Activated CD8-positive, alpha-beta memory T cell treated with anti-CD3 and anti-CD28 coated beads, Interleukin-2, amount 50 U/mL, for 24 hours (primary cell): ENCODE data around the gene AEN.

Source experiments
- DNase-seq: peaks from one replicate; pipeline ENCODE4 v3.0.0-alpha.2; 2020; ENCODE audit errors: extremely low read depth

The AEN gene

DNA sequence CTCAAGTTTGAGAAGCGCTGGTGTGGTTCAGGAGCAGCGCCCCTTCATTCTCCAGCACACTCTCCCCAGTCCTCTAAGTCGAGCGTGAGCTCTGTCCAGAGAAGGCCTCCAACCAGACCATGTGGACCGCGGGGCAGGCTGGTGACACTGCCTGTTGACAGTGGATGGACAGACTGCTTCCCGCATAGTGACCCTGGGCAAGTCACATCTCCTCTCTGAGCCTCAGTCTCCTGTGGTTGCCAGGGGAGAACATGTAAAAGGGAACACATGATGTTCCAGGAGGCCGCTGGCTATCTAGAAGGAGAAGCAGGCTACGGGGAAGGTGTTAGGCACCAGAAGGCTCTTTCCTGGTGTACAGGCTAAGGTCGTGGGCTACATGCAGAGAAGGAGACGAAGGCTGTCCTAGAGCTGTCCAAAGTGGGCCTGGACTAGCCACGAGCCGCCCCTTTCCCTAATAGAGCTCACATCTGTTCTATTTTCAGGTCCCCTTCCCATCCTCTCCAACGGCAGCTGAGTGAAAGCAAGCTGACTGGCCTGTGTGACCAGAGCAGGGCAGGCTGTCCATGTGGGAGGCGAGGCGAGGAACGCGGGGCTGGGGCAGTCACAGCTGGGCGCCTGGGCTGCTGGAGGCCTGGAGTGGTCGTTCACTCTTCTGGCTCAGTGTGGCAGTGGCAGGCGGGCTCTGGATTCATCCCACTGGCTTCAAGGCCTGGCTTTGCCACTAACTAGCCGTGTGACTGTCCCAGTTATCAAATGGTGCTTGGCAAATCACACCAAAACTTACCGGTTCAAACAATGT, 28.8 kb downstream of the AEN start:
- no peak for DNase-seq

GRCh38 chr15:88650556-88650955, 29.4 kb downstream of the AEN start:
- DNase-seq: no peak

- DNase-seq: no peak
Observed at GRCh38 chr15:88651136-88651732, 30.1 kb downstream of the AEN start.

DNA sequence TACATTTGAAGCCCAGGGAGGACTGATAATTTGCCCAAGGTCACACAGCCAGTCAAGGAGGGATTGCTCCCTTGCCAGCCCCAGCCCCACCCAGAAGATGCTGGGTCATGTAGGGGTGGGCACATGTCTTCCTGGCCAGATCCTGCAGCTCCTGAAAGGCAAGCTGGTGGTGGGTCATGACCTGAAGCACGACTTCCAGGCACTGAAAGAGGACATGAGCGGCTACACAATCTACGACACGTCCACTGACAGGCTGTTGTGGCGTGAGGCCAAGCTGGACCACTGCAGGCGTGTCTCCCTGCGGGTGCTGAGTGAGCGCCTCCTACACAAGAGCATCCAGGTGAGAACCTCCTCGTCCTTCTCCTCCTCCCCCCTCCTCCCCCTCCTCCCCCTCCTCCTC, 30.8 kb downstream of the AEN start:
- DNase-seq: no peak

- no peak for DNase-seq
Observed at GRCh38 chr15:88652456-88653199, 31.5 kb downstream of the AEN start.

- no peak for DNase-seq
Observed at GRCh38 chr15:88653200-88654064, 32.3 kb downstream of the AEN start.

DNA sequence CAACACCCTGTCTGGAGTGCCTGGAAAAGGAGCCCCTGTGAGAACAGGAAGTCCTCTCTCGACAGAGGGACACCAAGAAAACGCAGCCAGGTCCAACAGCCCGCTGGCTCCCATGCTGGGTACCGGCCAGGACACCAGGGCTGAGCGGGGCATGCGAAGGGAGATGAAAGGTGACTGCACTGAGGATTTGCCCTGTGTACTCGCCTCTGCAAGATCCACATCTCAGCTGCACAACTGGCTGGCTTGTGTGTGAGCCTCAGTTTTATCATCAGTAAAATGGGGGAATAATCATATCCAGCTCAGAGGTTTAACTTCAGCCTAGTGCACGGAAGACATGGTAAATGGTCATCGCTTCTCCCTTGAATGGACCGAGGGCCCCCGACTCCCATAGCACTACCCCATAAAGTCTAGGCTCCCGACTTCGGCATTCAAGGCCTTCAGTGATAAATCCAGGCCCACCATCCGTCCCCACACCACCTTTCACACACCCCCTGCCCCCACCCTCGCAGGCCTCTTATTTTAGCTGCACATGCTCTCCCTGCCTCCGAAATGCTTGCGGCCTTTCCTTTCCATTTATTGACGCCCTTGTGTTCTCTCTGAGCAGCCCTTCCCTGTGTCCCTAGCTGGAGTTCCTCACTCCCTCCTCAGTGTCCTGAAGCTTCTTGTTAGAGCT, 33.4 kb downstream of the AEN start:
- no peak for DNase-seq

GRCh38 chr15:88655103-88655553, 34.0 kb downstream of the AEN start:
- DNase-seq: no peak

- no peak for DNase-seq
Observed at GRCh38 chr15:88655800-88656488, 34.8 kb downstream of the AEN start.

GRCh38 chr15:88656760-88657221, 35.7 kb downstream of the AEN start:
- no peak for DNase-seq

DNA sequence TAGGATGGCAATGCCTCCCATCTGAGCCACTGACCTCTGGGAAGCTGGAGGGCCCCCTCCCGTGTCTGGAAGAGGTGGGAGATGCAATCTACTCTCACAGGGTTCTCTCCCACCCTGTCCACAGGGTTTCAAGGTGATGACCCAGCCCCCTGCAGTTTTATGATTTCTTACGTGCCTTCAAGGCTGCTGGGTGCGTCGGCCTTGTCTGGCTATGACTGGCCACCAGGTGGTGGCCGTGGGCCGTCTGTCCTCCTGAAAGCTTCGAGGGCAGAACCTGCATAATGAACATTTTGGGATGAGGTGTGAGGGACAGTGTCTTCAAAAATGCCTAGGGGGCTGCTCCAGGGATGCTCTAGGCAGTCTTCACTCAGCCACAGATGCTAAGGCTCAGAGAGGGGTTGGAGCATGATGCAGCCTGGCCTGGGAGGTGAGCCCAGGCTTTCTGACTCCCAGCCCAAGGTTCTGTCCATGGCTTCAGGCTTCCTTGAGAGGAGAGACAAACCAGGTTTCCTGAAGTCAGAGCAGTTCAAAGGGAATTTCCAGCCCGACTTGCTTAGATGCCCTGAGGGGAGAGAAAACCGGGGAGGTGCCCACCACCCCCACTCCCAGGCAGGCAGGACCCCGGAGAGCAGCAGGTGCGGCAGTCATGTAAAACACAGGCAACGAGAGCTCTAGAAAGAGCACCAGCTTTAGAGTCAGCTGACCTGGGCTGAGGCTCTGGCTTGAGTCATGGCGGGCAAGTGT, 36.4 kb downstream of the AEN start:
- no peak for DNase-seq

GRCh38 chr15:88658070-88658965, 37.2 kb downstream of the AEN start:
- DNase-seq: no peak

GRCh38 chr15:88658972-88659931, 38.1 kb downstream of the AEN start:
- no peak for DNase-seq

- no peak for DNase-seq
Observed at GRCh38 chr15:88661041-88661700, 40.0 kb downstream of the AEN start.

DNA sequence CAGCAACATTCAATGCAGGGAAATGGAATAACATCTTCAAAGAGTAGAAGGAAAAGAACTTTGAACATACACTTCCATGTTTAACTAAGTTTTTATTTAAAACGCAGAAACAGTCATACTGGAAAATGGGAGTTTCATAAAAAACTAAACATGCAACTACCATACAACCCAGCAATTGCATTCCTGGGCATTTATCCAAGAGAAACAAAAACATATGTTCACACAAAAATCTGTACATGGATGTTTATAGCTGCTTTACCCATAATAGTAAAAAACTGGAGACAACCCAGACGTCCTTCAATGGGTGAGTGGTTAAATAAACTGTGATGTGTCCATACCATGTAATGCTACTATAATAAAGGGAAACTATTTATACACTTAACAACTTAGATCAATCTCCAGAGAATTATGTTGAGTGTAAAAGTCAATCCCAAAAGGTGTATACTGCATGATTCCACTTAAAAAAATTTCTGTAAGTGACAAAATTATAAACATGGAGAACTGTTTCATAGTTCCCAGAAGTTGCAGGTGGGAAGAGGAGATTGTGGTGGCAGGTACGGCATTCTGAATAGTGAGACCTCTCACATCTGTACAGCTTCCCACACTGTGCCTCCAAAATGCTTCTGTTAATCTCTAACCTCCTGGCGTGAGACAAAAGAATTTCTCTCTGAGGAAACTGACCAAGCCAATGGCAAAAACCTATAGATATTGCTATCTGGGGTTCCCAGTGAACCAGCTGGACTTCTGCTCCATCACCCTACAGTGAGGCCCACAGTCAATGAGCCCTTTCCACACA, 40.8 kb downstream of the AEN start:
- DNase-seq: no peak

GRCh38 chr15:88663141-88663621, 42.0 kb downstream of the AEN start:
- DNase-seq: no peak
